Endodermal cell (in vitro differentiated cells): ENCODE measurements around the gene PCP4. TPM values are rescaled to one million over a fixed set of nuclear protein-coding genes. Genes with fewer than 3 reads are reported as not detected.

Source experiments
- DNase-seq: peaks from one replicate; pipeline ENCODE4 v3.0.0-alpha.2; 2017
- H3K27ac ChIP-seq: 2 replicates; pipeline ENCODE4 v1.5.1; 2013; ENCODE audit warnings: mild to moderate bottlenecking, low read depth, low read length, moderate library complexity
- H3K27me3 ChIP-seq: 2 replicates; pipeline ENCODE4 v1.6.1; 2013; ENCODE audit warnings: mild to moderate bottlenecking, low read length, moderate library complexity; ENCODE audit not compliant: insufficient read depth, control insufficient read depth, poor library complexity, severe bottlenecking
- H3K36me3 ChIP-seq: 2 replicates; pipeline ENCODE4 v1.7.0; 2013; ENCODE audit warnings: mild to moderate bottlenecking, low read length, moderate library complexity; ENCODE audit not compliant: control insufficient read depth, insufficient read depth
- H3K4me1 ChIP-seq: one replicate; pipeline ENCODE4 v1.7.0; 2013; ENCODE audit warnings: low read length; ENCODE audit not compliant: control insufficient read depth, insufficient read depth
- H3K4me3 ChIP-seq: 2 replicates; pipeline ENCODE4 v1.5.1; 2013; ENCODE audit warnings: mild to moderate bottlenecking, low read length, moderate library complexity
- H3K9ac ChIP-seq: 2 replicates; pipeline ENCODE4 v1.6.1; 2013; ENCODE audit warnings: mild to moderate bottlenecking, low read length, moderate library complexity; ENCODE audit not compliant: poor library complexity, severe bottlenecking; ENCODE audit errors: extremely low read depth
- H3K9me3 ChIP-seq: 2 replicates; pipeline ENCODE4 v1.6.1; 2013; ENCODE audit warnings: mild to moderate bottlenecking, low read length, moderate library complexity; ENCODE audit not compliant: control insufficient read depth
- H3K27ac Mint-ChIP-seq: 2 replicates; pipeline ENCODE4 v1.8.0; 2020; ENCODE audit warnings: mixed read lengths
- H3K27me3 Mint-ChIP-seq: 2 replicates; pipeline ENCODE4 v1.8.0; 2021; ENCODE audit warnings: mild to moderate bottlenecking, mixed read lengths; ENCODE audit not compliant: insufficient read depth
- H3K36me3 Mint-ChIP-seq: 2 replicates; pipeline ENCODE4 v1.8.0; 2020; ENCODE audit warnings: low read depth, mixed read lengths
- H3K4me1 Mint-ChIP-seq: 2 replicates; pipeline ENCODE4 v1.8.0; 2020; ENCODE audit warnings: mixed read lengths
- H3K4me3 Mint-ChIP-seq: 2 replicates; pipeline ENCODE4 v1.8.0; 2020; ENCODE audit warnings: mild to moderate bottlenecking, moderate library complexity, mixed read lengths
- H3K9me3 Mint-ChIP-seq: 2 replicates; pipeline ENCODE4 v1.8.0; 2020; ENCODE audit warnings: mild to moderate bottlenecking, mixed read lengths
- CTCF ChIP-seq: fragments of 200-600 bp; sonication (generic); conservative IDR thresholded peaks from 2 replicates; pipeline ENCODE4 v1.5.0; 2021; ENCODE audit warnings: antibody characterized with exemption, mild to moderate bottlenecking
- WGBS, 2 experiments: methylation state at CpG; one replicate each; pipeline versions ENCODE4 v1.1.5 to v1.1.7; 2013; ENCODE audit warnings: missing lambda C conversion rate in 2 of 2, mixed read lengths in 1 of 2; ENCODE audit not compliant: insufficient coverage in 1 of 2, insufficient read length in 1 of 2; 5-methylcytosine and 5-hydroxymethylcytosine counted together
- total RNA-seq, 2 donors: library from RNA; stranded (reverse); fragmentation: NEBNext Ultra II Directional in 1 of 2; extraction: Animal tissue kit (Norgen Biotek cat#: 25700) in 1 of 2; gene quantifications; 2 replicates in 1 of 2; 3 replicates in 1 of 2; pipeline ENCODE4 v1.2.1, GENCODE V29; 2021

The PCP4 gene
- total RNA-seq, 2 donors from 2014 or later: 0.44 TPM; not detected in 1

- H3K27me3 ChIP-seq: no peaks in the 10 kb centered on the region
- Mint-ChIP-seq H3K9me3 (peaks cover 31% of the 10 kb centered on the region), H3K36me3 (no peaks in the 10 kb centered on the region), H3K4me3 (no peak overlapping the region), H3K27me3 (peaks cover 4% of the 10 kb centered on the region), H3K27ac (no peak overlapping the region), H3K4me1 (no peaks in the 10 kb centered on the region)
- H3K9me3 ChIP-seq: peaks cover 8% of the 10 kb centered on the region
- no peaks in the 10 kb centered on the region for H3K4me1 ChIP-seq
- 88 to 100% methylated on average over 1 of the region's 1 CpG for WGBS, 2 experiments
- no peak overlapping the region for H3K9ac ChIP-seq
- DNase-seq: no peak
- H3K27ac ChIP-seq: no peak overlapping the region
- H3K36me3 ChIP-seq: no peaks in the 10 kb centered on the region
- TF ChIP-seq CTCF: no peak
- no peak overlapping the region for H3K4me3 ChIP-seq
Measured at GRCh38 chr21:39965026-39965425, 97.8 kb downstream of the PCP4 start.

GRCh38 chr21:39966786-39967185 lies 99.5 kb downstream of the PCP4 start:
- H3K27me3 ChIP-seq: no peaks in the 10 kb centered on the region
- Mint-ChIP-seq H3K9me3 (peaks cover 18% of the 10 kb centered on the region), H3K4me1 (peaks cover 2% of the 10 kb centered on the region), H3K27me3 (peaks cover 3% of the 10 kb centered on the region), H3K27ac (no peak overlapping the region), H3K4me3 (no peak overlapping the region), H3K36me3 (no peaks in the 10 kb centered on the region)
- no peaks in the 10 kb centered on the region for H3K36me3 ChIP-seq
- no peak overlapping the region for H3K9ac ChIP-seq
- H3K4me3 ChIP-seq: no peak overlapping the region
- H3K27ac ChIP-seq: no peak overlapping the region
- WGBS, 2 experiments: 96 to 100% methylated on average over 1 to 2 of the region's 3 CpGs
- no peak for DNase-seq
- TF ChIP-seq CTCF: no peak
- H3K4me1 ChIP-seq: no peaks in the 10 kb centered on the region
- no peaks in the 10 kb centered on the region for H3K9me3 ChIP-seq

- no peaks in the 10 kb centered on the region for H3K36me3 ChIP-seq
- no peak overlapping the region for H3K4me3 ChIP-seq
- H3K9me3 ChIP-seq: no peaks in the 10 kb centered on the region
- H3K9ac ChIP-seq: no peak overlapping the region
- DNase-seq: peak; percentile 67
- H3K4me1 ChIP-seq: peaks cover 3% of the 10 kb centered on the region
- no peak overlapping the region for H3K27ac ChIP-seq
- H3K4me3 Mint-ChIP-seq: no peak overlapping the region
- H3K9me3 Mint-ChIP-seq: peaks cover 14% of the 10 kb centered on the region
- H3K36me3 Mint-ChIP-seq: no peaks in the 10 kb centered on the region
- H3K4me1 Mint-ChIP-seq: peaks cover 2% of the 10 kb centered on the region
- 87 to 100% methylated on average over 1 to 2 of the region's 2 CpGs for WGBS, 2 experiments
- H3K27me3 ChIP-seq: no peaks in the 10 kb centered on the region
- peak; percentile 56 for TF ChIP-seq CTCF
- H3K27me3 Mint-ChIP-seq: peaks cover 3% of the 10 kb centered on the region
- H3K27ac Mint-ChIP-seq: no peak overlapping the region
Measured at GRCh38 chr21:39968010-39968409, 100.8 kb downstream of the PCP4 start.
